ENCODE data around the gene SYT13.

DNA sequence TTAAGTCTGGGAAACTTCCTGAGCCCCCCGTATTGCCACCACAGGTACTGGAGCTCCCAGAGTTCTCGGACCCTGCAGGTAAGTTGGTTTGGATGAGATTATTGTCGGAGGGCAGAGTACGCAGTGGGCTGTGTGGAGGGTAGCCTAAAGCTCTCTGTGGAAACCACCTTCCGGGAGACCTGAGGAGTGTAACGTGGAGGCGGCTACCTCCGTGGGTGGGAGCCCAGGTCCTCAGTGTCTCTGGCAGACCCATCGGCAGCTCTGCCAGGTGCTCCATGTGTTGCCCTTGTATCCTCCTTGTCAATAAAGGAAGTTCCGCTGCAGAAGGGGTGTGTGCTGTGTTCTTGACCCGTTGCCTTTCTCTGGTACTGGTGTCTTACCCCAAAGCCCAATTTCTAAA is 61.4 kb downstream of the SYT13 start:
- TF ChIP-seq, protein P1, sequence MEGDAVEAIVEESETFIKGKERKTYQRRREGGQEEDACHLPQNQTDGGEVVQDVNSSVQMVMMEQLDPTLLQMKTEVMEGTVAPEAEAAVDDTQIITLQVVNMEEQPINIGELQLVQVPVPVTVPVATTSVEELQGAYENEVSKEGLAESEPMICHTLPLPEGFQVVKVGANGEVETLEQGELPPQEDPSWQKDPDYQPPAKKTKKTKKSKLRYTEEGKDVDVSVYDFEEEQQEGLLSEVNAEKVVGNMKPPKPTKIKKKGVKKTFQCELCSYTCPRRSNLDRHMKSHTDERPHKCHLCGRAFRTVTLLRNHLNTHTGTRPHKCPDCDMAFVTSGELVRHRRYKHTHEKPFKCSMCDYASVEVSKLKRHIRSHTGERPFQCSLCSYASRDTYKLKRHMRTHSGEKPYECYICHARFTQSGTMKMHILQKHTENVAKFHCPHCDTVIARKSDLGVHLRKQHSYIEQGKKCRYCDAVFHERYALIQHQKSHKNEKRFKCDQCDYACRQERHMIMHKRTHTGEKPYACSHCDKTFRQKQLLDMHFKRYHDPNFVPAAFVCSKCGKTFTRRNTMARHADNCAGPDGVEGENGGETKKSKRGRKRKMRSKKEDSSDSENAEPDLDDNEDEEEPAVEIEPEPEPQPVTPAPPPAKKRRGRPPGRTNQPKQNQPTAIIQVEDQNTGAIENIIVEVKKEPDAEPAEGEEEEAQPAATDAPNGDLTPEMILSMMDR (conservative IDR thresholded peaks at IDR 0.05): no peak
- TF ChIP-seq ZFX (IDR thresholded peaks at IDR 0.05): no peak
